Epithelial cell of esophagus (primary cell): ENCODE measurements around the gene ADM.
A peak's percentile ranks its signal among the peaks of the same experiment; 100 is the strongest.
"Not testable (repeated sequence)": the region's sequence is repeated elsewhere in the genome, so short reads cannot be mapped to it uniquely, and the experiment has no call there.

Source experiments
- DNase-seq: peaks from one replicate; pipeline ENCODE4 v3.0.0; 2010; ENCODE audit warnings: low read depth
- H3K4me3 ChIP-seq: 2 replicates; pipeline ENCODE4 v1.5.1; 2011; ENCODE audit warnings: mild to moderate bottlenecking, low read length, control low read depth
- CTCF ChIP-seq: IDR thresholded peaks from 2 replicates; pipeline ENCODE4 v1.5.1; 2011; ENCODE audit warnings: low read depth, mild to moderate bottlenecking, low read length, control low read depth, inconsistent platforms; ENCODE audit not compliant: insufficient read depth; ENCODE audit errors: missing control alignments

The ADM gene

GRCh38 chr11:10304495-10305261 is at the start of gene ADM:
ADM (plus strand) TSS chr11:10305073; CDS start chr11:10305701, 628 bp downstream.
- peak; percentile 15 for TF ChIP-seq CTCF
- H3K4me3 ChIP-seq, result peak within 1 kb of the TSS; percentile 90
- peak; percentile 88 for DNase-seq

GRCh38 chr11:10255388-10256125 is 49.3 kb upstream of the ADM start:
- DNase-seq, result no peak
- no peak for TF ChIP-seq CTCF

DNA sequence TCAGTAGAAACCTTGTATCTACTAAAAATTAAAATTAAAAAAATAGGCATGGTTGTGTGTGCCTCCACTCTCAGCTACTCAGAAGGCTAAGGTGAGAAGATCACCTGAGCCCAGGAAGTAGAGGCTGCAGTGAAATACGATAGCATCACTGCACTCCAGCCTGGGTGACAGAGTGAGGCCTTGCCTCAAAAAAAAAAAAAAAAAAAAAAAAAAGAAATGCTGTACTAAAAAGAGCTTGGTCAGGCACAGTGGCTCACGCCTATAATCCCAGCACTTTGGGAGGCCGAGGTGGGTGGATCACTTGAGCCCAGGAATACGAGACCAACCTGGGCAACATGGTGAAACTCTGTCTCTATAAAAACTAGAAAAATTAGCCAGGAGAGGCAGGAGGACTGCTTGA is 47.4 kb upstream of the ADM start:
- H3K4me3 ChIP-seq, result no peak overlapping the region
- no peak for DNase-seq
- no peak for TF ChIP-seq CTCF

More at GRCh38 chr11:10255388-10256125, 49.3 kb upstream of the ADM start:
- H3K4me3 ChIP-seq, result no peak overlapping the region

DNA sequence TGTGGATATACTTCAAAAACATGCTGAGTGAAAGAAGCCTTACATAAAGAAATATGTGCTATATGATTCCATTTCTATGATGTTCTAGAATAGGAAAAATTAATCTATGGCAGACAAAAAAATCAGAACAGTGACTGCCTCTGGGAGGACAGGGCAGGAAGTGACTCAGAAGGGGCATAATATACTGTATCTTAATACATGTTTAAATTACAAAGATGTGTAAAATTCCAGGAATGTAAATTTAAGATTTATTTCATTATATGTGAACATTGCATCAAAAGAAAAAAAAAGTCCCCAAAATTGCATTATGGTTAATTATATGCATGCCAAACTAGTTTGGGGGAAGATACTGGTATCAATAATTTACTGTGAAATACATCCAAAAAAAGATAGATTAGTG is 43.1 kb upstream of the ADM start:
- peak; percentile 5 for DNase-seq
- H3K4me3 ChIP-seq, result no peak overlapping the region
- no peak for TF ChIP-seq CTCF

- H3K4me3 ChIP-seq, result no peak overlapping the region
- DNase-seq, result peak; percentile 27
- TF ChIP-seq CTCF, result no peak
Observed at GRCh38 chr11:10263929-10264328, 40.9 kb upstream of the ADM start.

DNA sequence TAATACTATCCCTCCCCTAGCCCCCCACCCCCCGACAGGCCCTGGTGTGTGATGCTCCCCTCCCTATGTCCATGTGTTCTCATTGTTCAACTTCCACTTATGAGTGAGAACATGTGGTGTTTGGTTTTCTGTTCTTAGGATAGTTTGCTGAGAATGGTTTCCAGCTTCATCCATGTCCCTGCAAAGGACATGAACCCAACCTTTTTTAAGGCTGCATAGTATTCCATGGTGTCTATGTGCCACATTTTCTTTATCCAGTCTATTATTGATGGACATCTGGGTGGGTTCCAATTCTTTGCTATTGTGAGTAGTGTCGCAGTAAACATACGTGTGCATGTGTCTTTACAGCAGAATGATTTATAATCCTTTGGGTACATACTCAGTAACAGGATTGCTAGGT is 40.2 kb upstream of the ADM start:
- DNase-seq, H3K4me3 ChIP-seq: not testable (repeated sequence)

DNA sequence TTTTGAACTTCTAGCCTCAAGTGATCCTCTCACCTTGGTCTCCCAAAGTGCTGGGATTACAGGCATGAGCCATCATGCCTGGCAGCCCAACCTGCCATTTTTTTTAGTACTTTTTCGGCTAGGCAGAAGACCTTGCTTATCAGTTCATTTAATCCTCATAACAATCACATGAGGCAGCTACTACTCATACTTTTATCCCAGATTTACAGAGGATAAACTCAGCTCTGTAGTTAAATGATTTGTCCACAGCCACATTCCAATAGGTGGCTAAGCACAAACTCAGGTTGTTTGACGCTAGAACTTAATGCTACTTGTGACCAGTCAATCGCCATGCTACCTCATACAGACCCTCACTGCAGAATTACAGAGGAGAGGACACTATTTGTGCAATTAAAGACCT is 38.9 kb upstream of the ADM start:
- no peak for TF ChIP-seq CTCF
- no peak overlapping the region for H3K4me3 ChIP-seq
- DNase-seq, result no peak
